Neural progenitor cell (in vitro differentiated cells): ENCODE data around the gene ANKS4B. TPM values are rescaled to one million over a fixed set of nuclear protein-coding genes. Genes with fewer than 3 reads are reported as not detected.

Experiments
- DNase-seq: peaks from one replicate; pipeline ENCODE4 v3.0.0-alpha.2; 2016; ENCODE audit warnings: low spot score
- H2AFZ ChIP-seq: fragments of 200-600 bp; sonication (generic); replicated peaks from 2 replicates; pipeline ENCODE4 v1.6.1; 2016; ENCODE audit warnings: antibody characterized with exemption
- H3F3A ChIP-seq: fragments of 200-600 bp; sonication (generic); 2 replicates; pipeline ENCODE4 v1.6.1; 2016; ENCODE audit warnings: antibody characterized with exemption, low read depth
- H3K27ac ChIP-seq: fragments of 200-600 bp; sonication (generic); 2 replicates; pipeline ENCODE4 v1.5.1; 2016; ENCODE audit warnings: mild to moderate bottlenecking
- H3K27me3 ChIP-seq: fragments of 200-600 bp; sonication (generic); 2 replicates; pipeline ENCODE4 v1.6.1; 2016; ENCODE audit warnings: mild to moderate bottlenecking, moderate library complexity
- H3K36me3 ChIP-seq: fragments of 200-600 bp; sonication (generic); 2 replicates; pipeline ENCODE4 v1.5.1; 2016
- H3K4me1 ChIP-seq: fragments of 200-600 bp; sonication (generic); 2 replicates; pipeline ENCODE4 v1.6.1; 2016; ENCODE audit warnings: mixed run types
- H3K4me2 ChIP-seq: fragments of 200-600 bp; sonication (generic); 2 replicates; pipeline ENCODE4 v1.6.1; 2016
- H3K4me3 ChIP-seq: fragments of 200-600 bp; sonication (generic); 2 replicates; pipeline ENCODE4 v1.5.1; 2016
- H3K79me2 ChIP-seq: fragments of 200-600 bp; sonication (generic); 2 replicates; pipeline ENCODE4 v1.6.1; 2016; ENCODE audit warnings: low read depth
- H3K9ac ChIP-seq: fragments of 200-600 bp; sonication (generic); 2 replicates; pipeline ENCODE4 v1.6.1; 2016
- H3K9me3 ChIP-seq: fragments of 200-600 bp; sonication (generic); 2 replicates; pipeline ENCODE4 v1.5.1; 2016; ENCODE audit warnings: low read depth
- H4K20me1 ChIP-seq: fragments of 200-600 bp; sonication (generic); 2 replicates; pipeline ENCODE4 v1.6.1; 2016; ENCODE audit warnings: low read depth
- H3K27ac Mint-ChIP-seq: 3 replicates; pipeline ENCODE4 v1.8.0; 2021; ENCODE audit warnings: mixed read lengths
- H3K27me3 Mint-ChIP-seq: 2 replicates; pipeline ENCODE4 v1.8.0; 2022; ENCODE audit warnings: low read depth, mild to moderate bottlenecking, inconsistent platforms, moderate library complexity, mixed read lengths; ENCODE audit not compliant: insufficient read depth
- H3K36me3 Mint-ChIP-seq: 3 replicates; pipeline ENCODE4 v1.8.0; 2021; ENCODE audit warnings: mixed read lengths
- H3K4me1 Mint-ChIP-seq: 3 replicates; pipeline ENCODE4 v1.8.0; 2021; ENCODE audit warnings: mixed read lengths
- H3K4me3 Mint-ChIP-seq: 3 replicates; pipeline ENCODE4 v1.8.0; 2021; ENCODE audit warnings: mild to moderate bottlenecking, moderate library complexity, mixed read lengths
- H3K9me3 Mint-ChIP-seq: 3 replicates; pipeline ENCODE4 v1.8.0; 2020; ENCODE audit warnings: mixed read lengths
- EZH2 ChIP-seq: fragments of 200-600 bp; sonication (generic); IDR thresholded peaks from 2 replicates; pipeline ENCODE4 v1.6.1; 2017; ENCODE audit warnings: antibody characterized with exemption, mild to moderate bottlenecking, moderate library complexity
- EZH2phosphoT487 ChIP-seq: fragments of 200-600 bp; sonication (generic); IDR thresholded peaks from 2 replicates; pipeline ENCODE4 v1.6.1; 2017; ENCODE audit warnings: antibody characterized with exemption
- total RNA-seq: library from RNA; depleted of rRNA; stranded (reverse); fragments of >200 nt; gene quantifications from 2 replicates; pipeline ENCODE4 v1.2.3, GENCODE V29; 2015; ENCODE audit warnings: low replicate concordance
- TF ChIP-seq, protein P1 (sequence below): fragments of 200-600 bp; sonication (generic); IDR thresholded peaks from 2 replicates; pipeline ENCODE4 v1.5.1; 2017; ENCODE audit warnings: antibody characterized with exemption, mild to moderate bottlenecking

The ANKS4B gene
- total RNA-seq, 1 donor from 2014 or later = not detected

DNA sequence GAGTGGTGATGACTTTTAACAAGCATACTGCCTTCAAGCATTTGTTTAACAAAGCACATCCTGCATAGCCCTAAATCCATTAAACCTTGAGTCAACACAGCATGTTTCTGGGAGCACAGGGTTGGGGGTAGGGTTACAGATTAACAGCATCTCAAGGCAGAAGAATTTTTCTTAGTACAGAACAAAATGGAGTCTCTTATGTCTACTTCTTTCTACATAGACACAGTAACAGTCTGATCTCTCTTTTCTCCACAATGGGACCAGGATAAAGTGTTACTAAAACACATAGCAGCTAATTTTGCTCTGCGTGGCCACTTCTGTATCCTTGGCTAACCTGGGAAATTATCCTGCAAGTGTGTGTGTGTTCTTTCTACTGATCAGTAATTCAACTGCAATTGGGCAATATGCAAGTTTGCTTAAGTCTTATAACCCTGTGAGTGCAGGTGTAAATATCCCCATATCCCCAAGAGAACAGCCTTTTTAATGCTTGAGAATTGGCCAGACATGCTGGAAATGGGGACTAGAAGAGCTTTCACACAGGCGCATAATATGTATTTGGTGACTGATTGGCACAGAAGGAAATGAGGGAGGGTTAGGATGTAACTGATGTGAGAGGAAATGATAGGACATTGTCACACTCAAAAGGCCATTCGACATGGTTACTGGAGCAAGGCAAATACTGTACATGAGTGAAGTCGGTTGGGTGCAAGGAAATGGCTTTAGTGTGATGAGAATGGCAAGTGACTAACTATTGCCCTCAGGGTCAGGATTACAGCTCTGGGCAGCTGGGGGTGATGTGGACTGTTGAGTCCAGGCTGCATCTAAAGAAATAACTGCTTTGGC is 10.8 kb upstream of the ANKS4B start:
- DNase-seq = no peak
- Histone ChIP-seq H3K4me1 (peaks cover 10% of the 10 kb centered on the region), H3K4me3 (no peak overlapping the region), H3K9ac (no peak overlapping the region), H3K27ac (no peak overlapping the region), H3K27me3 (no peaks in the 10 kb centered on the region), H3K4me2 (peak overlapping the region; percentile 24), H3K79me2 (no peaks in the 10 kb centered on the region), H3F3A (peaks cover 8% of the 10 kb centered on the region), H4K20me1 (no peaks in the 10 kb centered on the region), H3K9me3 (no peaks in the 10 kb centered on the region), H2AFZ (no peak overlapping the region), H3K36me3 (no peaks in the 10 kb centered on the region)
- no peaks in the 10 kb centered on the region for H3K36me3 Mint-ChIP-seq
- no peak overlapping the region for H3K27ac Mint-ChIP-seq
- H3K4me1 Mint-ChIP-seq = peaks cover 15% of the 10 kb centered on the region
- H3K4me3 Mint-ChIP-seq = no peak overlapping the region
- H3K9me3 Mint-ChIP-seq = peaks cover 2% of the 10 kb centered on the region
- H3K27me3 Mint-ChIP-seq = peaks cover 2% of the 10 kb centered on the region
- TF ChIP-seq, protein P1, sequence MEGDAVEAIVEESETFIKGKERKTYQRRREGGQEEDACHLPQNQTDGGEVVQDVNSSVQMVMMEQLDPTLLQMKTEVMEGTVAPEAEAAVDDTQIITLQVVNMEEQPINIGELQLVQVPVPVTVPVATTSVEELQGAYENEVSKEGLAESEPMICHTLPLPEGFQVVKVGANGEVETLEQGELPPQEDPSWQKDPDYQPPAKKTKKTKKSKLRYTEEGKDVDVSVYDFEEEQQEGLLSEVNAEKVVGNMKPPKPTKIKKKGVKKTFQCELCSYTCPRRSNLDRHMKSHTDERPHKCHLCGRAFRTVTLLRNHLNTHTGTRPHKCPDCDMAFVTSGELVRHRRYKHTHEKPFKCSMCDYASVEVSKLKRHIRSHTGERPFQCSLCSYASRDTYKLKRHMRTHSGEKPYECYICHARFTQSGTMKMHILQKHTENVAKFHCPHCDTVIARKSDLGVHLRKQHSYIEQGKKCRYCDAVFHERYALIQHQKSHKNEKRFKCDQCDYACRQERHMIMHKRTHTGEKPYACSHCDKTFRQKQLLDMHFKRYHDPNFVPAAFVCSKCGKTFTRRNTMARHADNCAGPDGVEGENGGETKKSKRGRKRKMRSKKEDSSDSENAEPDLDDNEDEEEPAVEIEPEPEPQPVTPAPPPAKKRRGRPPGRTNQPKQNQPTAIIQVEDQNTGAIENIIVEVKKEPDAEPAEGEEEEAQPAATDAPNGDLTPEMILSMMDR = no peak
- TF ChIP-seq EZH2 (no peak), EZH2phosphoT487 (no peak)

GRCh38 chr16:21223787-21224186 is 9.7 kb upstream of the ANKS4B start:
- peaks cover 18% of the 10 kb centered on the region for H3K4me1 ChIP-seq
- H3K4me2 ChIP-seq = no peak overlapping the region
- no peaks in the 10 kb centered on the region for H3K36me3 ChIP-seq
- H3K4me1 Mint-ChIP-seq = peaks cover 20% of the 10 kb centered on the region
- no peak for TF ChIP-seq EZH2
- TF ChIP-seq, protein P1 = no peak
- TF ChIP-seq EZH2phosphoT487 = no peak
- no peaks in the 10 kb centered on the region for H4K20me1 ChIP-seq
- peaks cover 8% of the 10 kb centered on the region for H3F3A ChIP-seq
- H3K27me3 ChIP-seq = no peaks in the 10 kb centered on the region
- H3K4me3 Mint-ChIP-seq = no peak overlapping the region
- no peak overlapping the region for H3K9ac ChIP-seq
- no peak overlapping the region for H2AFZ ChIP-seq
- H3K27ac Mint-ChIP-seq = no peak overlapping the region
- peaks cover 2% of the 10 kb centered on the region for H3K9me3 Mint-ChIP-seq
- no peak overlapping the region for H3K27ac ChIP-seq
- no peak overlapping the region for H3K4me3 ChIP-seq
- no peaks in the 10 kb centered on the region for H3K36me3 Mint-ChIP-seq
- no peak for DNase-seq
- H3K9me3 ChIP-seq = no peaks in the 10 kb centered on the region
- H3K79me2 ChIP-seq = no peaks in the 10 kb centered on the region
- peaks cover 2% of the 10 kb centered on the region for H3K27me3 Mint-ChIP-seq

DNA sequence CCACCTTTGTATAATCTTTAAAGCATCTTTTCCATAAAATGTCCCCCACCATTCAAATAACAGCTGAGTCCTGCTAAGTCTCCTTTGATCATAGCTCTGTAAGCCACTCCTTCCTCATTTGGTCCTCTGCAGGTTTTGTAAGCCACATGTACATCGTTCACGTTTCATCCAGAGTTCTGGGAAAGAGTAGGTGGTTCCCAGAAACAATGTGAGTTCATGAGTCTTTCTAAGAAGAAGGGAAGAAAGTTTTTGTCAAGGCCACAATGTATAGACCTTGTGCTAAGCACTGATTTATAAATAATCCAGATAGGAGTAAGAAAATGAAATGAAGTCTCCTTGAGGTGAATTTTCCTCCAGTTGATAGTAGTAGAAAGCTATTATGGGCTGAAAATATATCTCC is 8.7 kb upstream of the ANKS4B start:
- no peak for TF ChIP-seq EZH2
- TF ChIP-seq EZH2phosphoT487 = no peak
- TF ChIP-seq, protein P1 = no peak
- Histone ChIP-seq H2AFZ (no peak overlapping the region), H3K9ac (no peak overlapping the region), H3K36me3 (no peaks in the 10 kb centered on the region), H3F3A (peaks cover 8% of the 10 kb centered on the region), H3K4me3 (no peak overlapping the region), H3K79me2 (no peaks in the 10 kb centered on the region), H3K4me2 (no peak overlapping the region), H4K20me1 (no peaks in the 10 kb centered on the region), H3K4me1 (peaks cover 18% of the 10 kb centered on the region), H3K27me3 (no peaks in the 10 kb centered on the region), H3K9me3 (no peaks in the 10 kb centered on the region), H3K27ac (no peak overlapping the region)
- H3K36me3 Mint-ChIP-seq = no peaks in the 10 kb centered on the region
- peaks cover 2% of the 10 kb centered on the region for H3K27me3 Mint-ChIP-seq
- H3K9me3 Mint-ChIP-seq = peaks cover 2% of the 10 kb centered on the region
- peaks cover 20% of the 10 kb centered on the region for H3K4me1 Mint-ChIP-seq
- DNase-seq = no peak
- no peak overlapping the region for H3K27ac Mint-ChIP-seq
- H3K4me3 Mint-ChIP-seq = no peak overlapping the region
